CD4-positive, alpha-beta T cell treated with Interleukin-4 for 1 hour (primary cell): ENCODE data around the gene UTP14A.

Experiments
- DNase-seq, 2 donors: peaks; one replicate each; pipeline ENCODE4 v3.0.0-alpha.2; 2020 to 2022

Gene UTP14A

GRCh38 chrX:129953334-129953648 is 47.3 kb downstream of the UTP14A start:
- DNase-seq, result no peak

- DNase-seq, result no peak
Measured at GRCh38 chrX:129953881-129954280, 47.9 kb downstream of the UTP14A start.

GRCh38 chrX:129954804-129955203 is 48.8 kb downstream of the UTP14A start:
- no peak for DNase-seq

- DNase-seq, result no peak
Measured at GRCh38 chrX:129955682-129956081, 49.7 kb downstream of the UTP14A start.

GRCh38 chrX:129956145-129956544 is 50.2 kb downstream of the UTP14A start:
- DNase-seq, result no peak

GRCh38 chrX:129956765-129957164 is 50.8 kb downstream of the UTP14A start:
- no peak for DNase-seq

- peak; percentile 45 to 74 for DNase-seq
Measured at GRCh38 chrX:129957241-129958082, 51.5 kb downstream of the UTP14A start.

- no peak for DNase-seq
Measured at GRCh38 chrX:129958083-129958465, 52.1 kb downstream of the UTP14A start.

- DNase-seq, result no peak
Measured at GRCh38 chrX:129958814-129959492, 53.0 kb downstream of the UTP14A start.

- DNase-seq, result no peak
Measured at GRCh38 chrX:129959493-129959832, 53.5 kb downstream of the UTP14A start.

- peak; percentile 72 to 75 for DNase-seq
Measured at GRCh38 chrX:129961180-129962083, 55.5 kb downstream of the UTP14A start.

- DNase-seq, result no peak
Measured at GRCh38 chrX:129963729-129964128, 57.8 kb downstream of the UTP14A start.

GRCh38 chrX:129965166-129965565 is 59.2 kb downstream of the UTP14A start:
- no peak for DNase-seq

GRCh38 chrX:129968968-129969367 is 63.0 kb downstream of the UTP14A start:
- no peak for DNase-seq

- no peak for DNase-seq
Measured at GRCh38 chrX:129976441-129976840, 70.5 kb downstream of the UTP14A start.
